Adrenal gland (tissue), 12 donors: ENCODE data around the gene RNASE9. TPM values are rescaled to one million over a fixed set of nuclear protein-coding genes. Genes with fewer than 3 reads are reported as not detected.

Experiments
- DNase-seq, 7 donors: peaks; one replicate each; pipeline ENCODE4 v3.0.0-alpha.2; 2019 to 2020
- H3K27ac ChIP-seq, 5 donors: fragments of 200-600 bp; sonication (generic) in 4 of 5; 1 replicate in 3 of 5; 2 replicates in 2 of 5; pipeline versions ENCODE4 v1.5.1 to v1.8.0; 2016 to 2020; ENCODE audit warnings: mild to moderate bottlenecking in 1 of 5
- H3K27me3 ChIP-seq: fragments of 200-600 bp; 2 replicates; pipeline ENCODE4 v1.8.0; 2021
- H3K36me3 ChIP-seq, 2 donors: fragments of 200-600 bp; replicated peaks in 1 of 2; 1 replicate in 1 of 2; 2 replicates in 1 of 2; pipeline versions ENCODE4 v1.5.1 to v1.8.0; 2018 to 2022
- H3K4me1 ChIP-seq, 2 donors: fragments of 200-600 bp; replicated peaks in 1 of 2; 1 replicate in 1 of 2; 2 replicates in 1 of 2; pipeline versions ENCODE4 v1.5.1 to v1.8.0; 2018 to 2021
- H3K4me3 ChIP-seq, 4 donors: fragments of 200-600 bp; sonication (generic) in 3 of 4; one replicate each; pipeline ENCODE4 v1.5.1; 2016 to 2018
- H3K9me3 ChIP-seq, 3 donors: fragments of 200-600 bp; sonication (generic) in 1 of 3; replicated peaks in 1 of 3; 1 replicate in 2 of 3; 2 replicates in 1 of 3; pipeline versions ENCODE4 v1.5.1 to v1.8.0; 2016 to 2021
- CTCF ChIP-seq, 6 experiments: fragments of 450-650 bp in 4 of 6; fragments of 200-600 bp in 2 of 6; sonication (generic) in 1 of 6; IDR thresholded peaks; 1 replicate in 5 of 6; 2 replicates in 1 of 6; pipeline versions ENCODE4 v1.5.1 to v1.8.0; 2016 to 2021; ENCODE audit warnings: antibody characterized with exemption in 6 of 6, mild to moderate bottlenecking in 2 of 6, moderate library complexity in 1 of 6
- POLR2A ChIP-seq, 2 donors: fragments of 450-650 bp; IDR thresholded peaks; one replicate each; pipeline ENCODE4 v1.6.1; 2017; ENCODE audit warnings: antibody characterized with exemption in 2 of 2, mild to moderate bottlenecking in 2 of 2, moderate library complexity in 1 of 2
- WGBS, 4 donors: extraction: QIAGEN DNeasy Blood & Tissue Kit in 2 of 4; methylation state at CpG; one replicate each; pipeline versions ENCODE4 v1.1.5 to v1.1.7; 2013 to 2017; 5-methylcytosine and 5-hydroxymethylcytosine counted together
- intact Hi-C, 2 donors: fragments of 100-400 bp; cut with DNase I; formaldehyde crosslinking; loops; one replicate each; pipeline versions ENCODE4 v1.14.1 to v1.15.0; 2022 to 2023
- polyA plus RNA-seq, 3 donors: library from polyadenylated mRNA; stranded (reverse); fragments of 200-250 nt in 2 of 3; fragments of 350-450 nt in 1 of 3; fragmentation: Illumina TruSeq in 1 of 3; extraction: RNeasy Lipid Tissue Mini Kit (QIAGEN cat#74804) in 1 of 3; gene quantifications; one replicate each; pipeline ENCODE4 v1.2.3, GENCODE V29; 2013 to 2014
- total RNA-seq, 9 donors: library from RNA; depleted of rRNA in 4 of 9; stranded (reverse); fragments of >200 nt in 4 of 9; fragments of 120-200 nt in 1 of 9; fragmentation: NEBNext Ultra II Directional in 1 of 9; extraction: Animal tissue kit (Norgen Biotek cat#: 25700) in 1 of 9; gene quantifications; one replicate each; pipeline versions ENCODE4 v1.1.0 to v1.2.4, GENCODE V29; 2013 to 2023
- donor health status: healthy with polysubstance abuse.
- donor health status: Bipolar disorder and iron deficiency.
- donor health status: DM: yes; HTN: yes; CAD: no.
- donor health status: DM: no; HTN: no; CAD: no.
- donor health status: DM: no; HTN: no; CAD: no.
- donor health status: DM: yes; HTN: yes; CAD: no.

Gene RNASE9
- total and polyA plus RNA-seq, 12 donors: not detected

- 54 to 66% (median 63%) methylated on average over 2 of the region's 2 CpGs for WGBS, 4 donors
- H3K27me3 ChIP-seq: no peaks in the 10 kb centered on the region
- no peak for TF ChIP-seq CTCF (IDR thresholded peaks at IDR 0.05)
- TF ChIP-seq POLR2A (IDR thresholded peaks at IDR 0.05): no peak
These were observed 1.4 kb downstream of the RNASE9 start for GRCh38 chr14:20559461-20559904.

GRCh38 chr14:20557212-20557542 is 3.7 kb downstream of the RNASE9 start:
- Histone ChIP-seq H3K4me3 (no peak overlapping the region), H3K9me3 (no peaks in the 10 kb centered on the region), H3K36me3 (no peaks in the 10 kb centered on the region), H3K4me1 (no peaks in the 10 kb centered on the region), H3K27ac (no peak overlapping the region), H3K27me3 (no peaks in the 10 kb centered on the region)
- no peak for DNase-seq
- TF ChIP-seq CTCF (IDR thresholded peaks at IDR 0.05): no peak
- intact Hi-C loops: no loop called here
- 39 to 52% (median 45%) methylated on average over 2 of the region's 2 CpGs for WGBS, 4 donors

More at GRCh38 chr14:20559461-20559904, 1.4 kb downstream of the RNASE9 start:
- Histone ChIP-seq H3K4me3 (no peak overlapping the region), H3K36me3 (no peaks in the 10 kb centered on the region), H3K4me1 (no peaks in the 10 kb centered on the region), H3K27ac (no peak overlapping the region), H3K9me3 (no peaks in the 10 kb centered on the region)
- intact Hi-C loops: no loop called here
- DNase-seq: no peak

- no peaks in the 10 kb centered on the region for H3K4me1 ChIP-seq
- 57 to 68% (median 63%) methylated on average over 11 of the region's 11 CpGs for WGBS, 4 donors
- no peak overlapping the region for H3K4me3 ChIP-seq
- H3K27me3 ChIP-seq: no peaks in the 10 kb centered on the region
- TF ChIP-seq POLR2A (IDR thresholded peaks at IDR 0.05) (no peak), CTCF (IDR thresholded peaks at IDR 0.05) (no peak)
- H3K9me3 ChIP-seq: no peaks in the 10 kb centered on the region
- DNase-seq: no peak
- no peak overlapping the region for H3K27ac ChIP-seq
- H3K36me3 ChIP-seq: no peaks in the 10 kb centered on the region
- intact Hi-C loops: no loop called here
These were observed 4.2 kb downstream of the RNASE9 start for GRCh38 chr14:20556500-20557211.

GRCh38 chr14:20555845-20556244 is 5.0 kb downstream of the RNASE9 start:
- 74 to 88% (median 80%) methylated on average over 3 of the region's 3 CpGs for WGBS, 4 donors
- H3K9me3 ChIP-seq: no peaks in the 10 kb centered on the region
- no peaks in the 10 kb centered on the region for H3K27me3 ChIP-seq
- intact Hi-C loops: no loop called here
- H3K36me3 ChIP-seq: no peaks in the 10 kb centered on the region
- TF ChIP-seq CTCF (IDR thresholded peaks at IDR 0.05): no peak
- no peak for TF ChIP-seq POLR2A (IDR thresholded peaks at IDR 0.05)
- no peaks in the 10 kb centered on the region for H3K4me1 ChIP-seq
- H3K4me3 ChIP-seq: no peak overlapping the region
- H3K27ac ChIP-seq: no peak overlapping the region
- DNase-seq: no peak
